PFSK-1 (cell line): ENCODE results near the gene TUBB6.

ENCODE experiments used
- FOXP2 ChIP-seq: optimal IDR thresholded peaks from 2 replicates; pipeline ENCODE3; 2011; ENCODE audit warnings: borderline replicate concordance, control low read depth, inconsistent platforms; ENCODE audit not compliant: insufficient read depth; ENCODE audit errors: extremely low read length, extremely low read depth
- POLR2AphosphoS5 ChIP-seq: IDR thresholded peaks from 2 replicates; pipeline ENCODE4 v1.6.1; 2012; ENCODE audit warnings: low read depth, mild to moderate bottlenecking, control low read depth, low read length, moderate library complexity
- REST ChIP-seq, 2 experiments: IDR thresholded peaks; 2 replicates each; pipeline versions ENCODE4 v1.6.1 to v1.8.0; 2011 to 2012; ENCODE audit warnings: low read depth in 2 of 2, low read length in 2 of 2, control low read depth in 1 of 2, inconsistent platforms in 1 of 2, mild to moderate bottlenecking in 1 of 2, moderate library complexity in 1 of 2; ENCODE audit not compliant: insufficient read depth in 1 of 2
- SIN3A ChIP-seq: IDR thresholded peaks from 2 replicates; pipeline ENCODE4 v1.6.1; 2012; ENCODE audit warnings: mild to moderate bottlenecking, low read length, moderate library complexity, borderline replicate concordance; ENCODE audit not compliant: insufficient read depth
- TAF1 ChIP-seq: IDR thresholded peaks from 2 replicates; pipeline ENCODE4 v1.6.1; 2012; ENCODE audit warnings: low read length, control low read depth, borderline replicate concordance; ENCODE audit not compliant: insufficient read depth

DNA sequence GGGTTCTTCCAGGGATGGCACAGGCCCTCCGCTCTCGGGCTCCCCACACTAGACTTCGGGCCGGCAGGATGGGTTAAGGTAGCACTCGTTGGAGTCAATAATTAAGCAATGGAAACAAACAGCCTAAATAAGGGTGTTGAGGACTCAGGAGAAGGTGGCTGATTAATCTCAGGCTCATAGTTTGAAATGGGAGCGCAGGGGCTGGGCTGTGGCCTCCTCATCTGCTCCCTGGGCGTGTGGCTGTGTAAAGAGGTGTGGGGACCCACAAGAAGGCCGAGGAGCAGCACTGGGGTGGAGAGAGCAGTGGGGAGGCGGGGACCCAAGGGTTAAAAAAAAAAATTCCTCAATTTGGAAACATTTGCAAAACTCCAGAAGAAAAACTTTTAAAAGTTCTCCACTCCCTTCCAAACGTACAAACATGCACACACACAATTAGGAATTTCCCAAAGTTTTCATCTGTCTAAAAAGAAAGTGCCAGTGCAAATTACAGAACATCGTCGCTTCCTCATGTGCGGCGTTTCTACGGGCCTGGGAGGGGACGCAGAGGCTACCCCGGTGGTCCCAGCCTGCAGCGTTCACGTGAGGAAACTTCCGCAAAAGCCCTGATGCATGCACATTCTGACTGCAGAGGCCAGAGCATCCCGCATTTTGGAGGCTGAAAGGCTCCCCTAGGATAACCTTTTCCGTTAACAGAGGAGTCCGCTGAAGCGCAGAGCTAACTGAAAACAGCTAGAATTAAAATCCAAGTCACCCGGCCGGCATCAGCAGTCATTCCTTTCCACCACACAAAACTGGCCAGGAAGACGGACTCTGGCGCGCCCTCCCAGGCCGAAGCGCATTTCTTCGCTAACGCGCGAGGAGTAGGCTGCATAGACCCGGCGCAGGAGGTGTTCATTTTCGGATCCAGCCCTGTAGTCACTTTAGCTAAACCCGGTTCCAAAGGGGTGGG lies 1.0 kb upstream of the TUBB6 start:
- TF ChIP-seq REST (IDR thresholded peaks at IDR 0.05; ENCODE audit: insufficient read depth in 1 of 2, low read depth in 2 of 2, low read length in 2 of 2) (no peak), TAF1 (no peak), POLR2AphosphoS5 (no peak), SIN3A (no peak), FOXP2 (no peak)
